ENCODE results near the gene SUSD1.

DNA sequence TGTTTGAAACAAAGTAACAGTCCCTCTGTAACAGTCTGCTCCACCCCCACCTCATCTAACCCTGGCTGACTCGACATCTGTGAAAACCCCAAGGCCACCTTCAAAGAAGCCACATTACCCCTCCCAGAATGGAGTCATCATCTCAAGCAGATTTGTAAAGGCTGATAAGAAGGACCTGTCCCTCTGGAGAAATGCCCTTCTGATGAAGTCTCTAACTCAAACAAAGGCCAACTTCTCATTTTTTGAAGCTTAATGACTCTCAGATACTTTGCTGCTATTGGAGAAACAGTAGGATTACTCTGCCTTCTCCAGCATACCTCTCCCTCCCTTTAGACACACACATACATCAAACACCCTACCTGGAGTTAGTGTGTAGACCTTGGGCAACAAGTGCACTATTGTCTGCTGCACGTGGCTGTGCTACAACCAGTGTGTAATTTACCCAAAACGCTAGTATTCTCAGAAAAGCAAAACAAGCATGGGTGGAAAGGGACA is 5.3 kb upstream of the SUSD1 start:
- TF ChIP-seq EP300 (IDR thresholded peaks at IDR 0.05), result no peak
- TF ChIP-seq, protein P1, sequence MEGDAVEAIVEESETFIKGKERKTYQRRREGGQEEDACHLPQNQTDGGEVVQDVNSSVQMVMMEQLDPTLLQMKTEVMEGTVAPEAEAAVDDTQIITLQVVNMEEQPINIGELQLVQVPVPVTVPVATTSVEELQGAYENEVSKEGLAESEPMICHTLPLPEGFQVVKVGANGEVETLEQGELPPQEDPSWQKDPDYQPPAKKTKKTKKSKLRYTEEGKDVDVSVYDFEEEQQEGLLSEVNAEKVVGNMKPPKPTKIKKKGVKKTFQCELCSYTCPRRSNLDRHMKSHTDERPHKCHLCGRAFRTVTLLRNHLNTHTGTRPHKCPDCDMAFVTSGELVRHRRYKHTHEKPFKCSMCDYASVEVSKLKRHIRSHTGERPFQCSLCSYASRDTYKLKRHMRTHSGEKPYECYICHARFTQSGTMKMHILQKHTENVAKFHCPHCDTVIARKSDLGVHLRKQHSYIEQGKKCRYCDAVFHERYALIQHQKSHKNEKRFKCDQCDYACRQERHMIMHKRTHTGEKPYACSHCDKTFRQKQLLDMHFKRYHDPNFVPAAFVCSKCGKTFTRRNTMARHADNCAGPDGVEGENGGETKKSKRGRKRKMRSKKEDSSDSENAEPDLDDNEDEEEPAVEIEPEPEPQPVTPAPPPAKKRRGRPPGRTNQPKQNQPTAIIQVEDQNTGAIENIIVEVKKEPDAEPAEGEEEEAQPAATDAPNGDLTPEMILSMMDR (IDR thresholded peaks at IDR 0.05), result no peak
